ENCODE results near the gene GABBR2. TPM values are rescaled to one million over a fixed set of nuclear protein-coding genes. Genes with fewer than 3 reads are reported as not detected.

GABBR2 gene
- total RNA-seq, 3 donors from 2014 or later: not detected

GRCh38 chr9:98599566-98600216 lies 109.0 kb downstream of the GABBR2 start:
- no peak overlapping the region for H3K27ac ChIP-seq
- intact Hi-C loops (cut with DNase I; ENCODE audit: low total_unique reads): no loop called here
- DNase-seq (ENCODE audit: low spot score in 2 of 2): no peak

GRCh38 chr9:98598861-98599260 lies 109.9 kb downstream of the GABBR2 start:
- H3K4me1 ChIP-seq: no peaks in the 10 kb centered on the region
- H3K9me3 ChIP-seq: no peaks in the 10 kb centered on the region
- H3K4me3 ChIP-seq: no peak overlapping the region
- intact Hi-C loops (cut with DNase I; ENCODE audit: low total_unique reads): no loop called here
- H3K36me3 ChIP-seq: no peaks in the 10 kb centered on the region
- TF ChIP-seq POLR2A (IDR thresholded peaks at IDR 0.05): no peak
- no peak for DNase-seq (ENCODE audit: low spot score in 2 of 2)
- peaks cover 0 to 4% of the 10 kb centered on the region in 2 donors for H3K27me3 ChIP-seq
- H3K27ac ChIP-seq: no peak overlapping the region

More at GRCh38 chr9:98599566-98600216, 109.0 kb downstream of the GABBR2 start:
- Histone ChIP-seq H3K27me3 (no peaks in the 10 kb centered on the region), H3K9me3 (no peaks in the 10 kb centered on the region), H3K4me3 (no peak overlapping the region), H3K36me3 (no peaks in the 10 kb centered on the region), H3K4me1 (no peaks in the 10 kb centered on the region)
- no peak for TF ChIP-seq POLR2A (IDR thresholded peaks at IDR 0.05)
- no peak for TF ChIP-seq POLR2AphosphoS5 (IDR thresholded peaks at IDR 0.05)
- no peak for TF ChIP-seq CTCF (IDR thresholded peaks at IDR 0.05)

- no peaks in the 10 kb centered on the region for H3K4me1 ChIP-seq
- H3K27me3 ChIP-seq: peaks cover 0 to 4% of the 10 kb centered on the region in 2 donors
- H3K36me3 ChIP-seq: no peaks in the 10 kb centered on the region
- no peaks in the 10 kb centered on the region for H3K9me3 ChIP-seq
- H3K27ac ChIP-seq: no peak overlapping the region
- TF ChIP-seq CTCF (IDR thresholded peaks at IDR 0.05) (no peak), POLR2A (IDR thresholded peaks at IDR 0.05) (no peak), POLR2AphosphoS5 (IDR thresholded peaks at IDR 0.05) (no peak)
- DNase-seq (ENCODE audit: low spot score in 2 of 2): no peak
- intact Hi-C loops (cut with DNase I; ENCODE audit: low total_unique reads): no loop called here
- H3K4me3 ChIP-seq: no peak overlapping the region
Measured at GRCh38 chr9:98597236-98597771, 111.4 kb downstream of the GABBR2 start.

- no peak overlapping the region for H3K27ac ChIP-seq
- intact Hi-C loops (cut with DNase I; ENCODE audit: low total_unique reads): no loop called here
- H3K9me3 ChIP-seq: no peaks in the 10 kb centered on the region
- TF ChIP-seq POLR2A (IDR thresholded peaks at IDR 0.05) (no peak), CTCF (IDR thresholded peaks at IDR 0.05) (no peak), POLR2AphosphoS5 (IDR thresholded peaks at IDR 0.05) (no peak)
- no peaks in the 10 kb centered on the region for H3K4me1 ChIP-seq
- no peak overlapping the region for H3K4me3 ChIP-seq
- peaks cover 0 to 4% of the 10 kb centered on the region in 2 donors for H3K27me3 ChIP-seq
- H3K36me3 ChIP-seq: no peaks in the 10 kb centered on the region
- no peak for DNase-seq (ENCODE audit: low spot score in 2 of 2)
Measured at GRCh38 chr9:98596486-98596885, 112.2 kb downstream of the GABBR2 start.

GRCh38 chr9:98594546-98595160 lies 114.1 kb downstream of the GABBR2 start:
- Histone ChIP-seq H3K4me1 (no peaks in the 10 kb centered on the region), H3K4me3 (no peak overlapping the region), H3K27ac (no peak overlapping the region), H3K27me3 (peaks cover 0 to 13% of the 10 kb centered on the region in 2 donors), H3K9me3 (no peaks in the 10 kb centered on the region), H3K36me3 (no peaks in the 10 kb centered on the region)
- TF ChIP-seq POLR2AphosphoS5 (IDR thresholded peaks at IDR 0.05) (no peak), CTCF (IDR thresholded peaks at IDR 0.05) (no peak), POLR2A (IDR thresholded peaks at IDR 0.05) (no peak)
- DNase-seq (ENCODE audit: low spot score in 2 of 2): no peak
- intact Hi-C loops (cut with DNase I; ENCODE audit: low total_unique reads): no loop called here

Data from breast epithelium (tissue), 4 donors.